EH (cell line): Measurements from ENCODE around the gene ZNF316.
"Not testable (repeated sequence)": the region's sequence is repeated elsewhere in the genome, so short reads cannot be mapped to it uniquely, and the experiment has no call there.

ENCODE experiments used
- DNase-seq: peaks from one replicate; pipeline ENCODE4 v3.0.0-alpha.2; 2015; ENCODE audit warnings: low read depth

ZNF316 gene

DNA sequence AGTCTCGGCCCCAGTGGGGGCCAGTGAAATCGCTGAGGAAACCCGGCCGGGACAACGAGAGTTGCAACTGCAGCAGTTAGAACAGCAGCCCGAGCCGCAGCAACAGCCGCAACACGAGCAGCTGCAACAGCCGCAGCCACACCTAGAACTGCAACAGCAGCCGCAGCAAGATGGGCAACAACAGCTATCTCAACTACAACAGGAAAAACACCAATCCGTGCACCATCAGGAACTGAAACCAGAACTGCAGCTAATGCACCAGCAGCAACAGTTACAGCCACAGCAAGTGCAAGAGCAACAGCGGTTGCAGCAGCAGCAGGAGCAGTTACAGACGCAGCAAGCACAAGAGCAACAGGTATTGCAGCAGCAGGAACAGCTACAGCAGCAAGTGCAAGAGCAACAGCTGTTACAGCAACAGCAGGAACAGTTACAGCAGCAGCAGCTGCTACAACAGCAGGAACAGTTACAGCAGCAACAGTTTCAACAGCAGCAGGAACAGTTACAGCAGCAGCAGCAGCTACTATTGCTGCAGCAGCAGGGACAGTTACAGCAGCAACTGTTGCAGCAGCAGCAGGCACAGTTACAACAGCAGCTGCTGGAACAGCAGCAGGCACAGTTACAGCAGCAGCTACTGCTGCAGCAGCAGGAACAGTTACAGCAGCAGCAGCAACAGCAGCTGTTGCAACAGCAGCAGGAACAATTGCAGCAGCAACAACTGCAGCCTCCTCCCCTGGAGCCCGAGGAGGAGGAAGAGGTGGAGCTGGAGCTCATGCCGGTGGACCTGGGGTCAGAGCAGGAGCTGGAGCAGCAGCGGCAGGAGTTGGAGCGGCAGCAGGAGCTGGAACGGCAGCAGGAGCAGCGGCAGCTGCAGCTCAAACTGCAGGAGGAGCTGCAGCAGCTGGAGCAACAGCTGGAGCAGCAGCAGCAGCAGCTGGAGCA lies 15.7 kb upstream of the ZNF316 start:
- no peak for DNase-seq

DNA sequence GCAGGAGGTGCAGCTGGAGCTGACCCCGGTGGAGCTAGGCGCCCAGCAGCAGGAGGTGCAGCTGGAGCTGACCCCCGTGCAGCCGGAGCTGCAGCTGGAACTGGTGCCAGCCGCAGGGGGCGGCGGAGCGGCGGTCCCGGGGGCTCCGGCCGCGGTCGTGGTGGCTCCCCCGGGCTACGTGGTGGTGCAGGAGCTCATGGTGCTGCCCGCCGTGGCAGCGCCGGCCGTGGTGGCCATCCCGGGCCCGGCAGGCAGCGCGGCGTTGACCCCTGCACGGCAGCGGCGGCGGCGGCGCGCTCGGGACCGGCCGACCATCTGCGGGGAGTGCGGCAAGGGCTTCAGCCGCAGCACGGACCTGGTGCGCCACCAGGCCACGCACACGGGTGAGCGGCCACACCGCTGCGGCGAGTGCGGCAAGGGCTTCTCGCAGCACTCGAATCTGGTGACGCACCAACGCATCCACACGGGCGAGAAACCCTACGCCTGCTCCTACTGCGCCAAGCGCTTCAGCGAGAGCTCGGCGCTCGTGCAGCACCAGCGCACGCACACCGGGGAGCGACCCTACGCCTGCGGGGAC lies 14.9 kb upstream of the ZNF316 start:
- DNase-seq = no peak

DNA sequence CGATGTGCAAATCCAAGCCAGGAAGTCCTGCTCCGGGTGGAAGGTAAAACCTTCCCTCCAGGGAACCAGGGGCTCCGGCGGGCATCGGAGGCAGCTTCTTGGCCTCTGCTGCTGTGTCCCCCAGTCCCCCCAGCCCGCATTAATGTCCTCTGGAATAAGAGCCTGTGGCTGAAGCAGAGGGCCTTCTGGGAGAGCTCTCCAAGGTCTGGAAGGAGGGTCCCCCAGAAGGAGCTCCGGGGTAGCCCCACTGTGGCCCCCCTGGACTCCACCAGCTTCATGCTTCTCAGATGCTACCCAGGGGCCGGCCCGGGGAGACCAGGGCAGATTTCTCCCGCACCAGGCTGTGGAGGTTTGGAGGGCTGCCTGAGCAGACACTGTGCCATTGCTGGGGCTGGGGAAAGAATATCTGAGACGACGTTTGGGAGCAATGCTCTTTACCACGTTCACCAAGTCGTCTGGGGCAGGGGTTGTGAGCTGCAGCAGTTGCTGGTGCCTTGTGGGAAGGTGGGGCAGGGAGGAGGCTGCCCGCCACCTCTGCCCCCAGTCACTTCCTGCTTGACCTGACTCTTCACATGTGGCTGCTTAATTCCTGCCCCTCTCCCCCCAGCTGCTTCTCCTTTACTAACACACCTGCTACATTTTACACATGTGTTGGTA lies 13.4 kb upstream of the ZNF316 start:
- no peak for DNase-seq

DNA sequence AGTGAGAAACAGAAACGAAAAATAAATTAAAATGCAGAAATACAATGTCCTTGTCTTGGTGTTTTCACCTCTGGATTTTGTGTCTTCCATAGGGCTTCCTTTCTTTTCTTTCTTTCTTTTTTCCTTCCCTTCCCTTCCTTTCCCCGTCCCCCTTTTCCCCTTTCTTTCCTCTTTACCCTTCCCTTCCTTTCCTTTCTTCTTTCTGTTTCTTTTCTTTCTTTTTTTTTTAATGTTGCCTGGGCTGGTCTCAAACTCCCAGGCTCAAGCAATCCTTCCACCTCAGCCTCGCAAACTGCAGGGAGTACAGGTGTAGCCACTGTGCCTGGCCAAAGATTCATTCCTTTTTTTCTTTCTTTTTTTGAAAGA lies 12.9 kb upstream of the ZNF316 start:
- no peak for DNase-seq

DNA sequence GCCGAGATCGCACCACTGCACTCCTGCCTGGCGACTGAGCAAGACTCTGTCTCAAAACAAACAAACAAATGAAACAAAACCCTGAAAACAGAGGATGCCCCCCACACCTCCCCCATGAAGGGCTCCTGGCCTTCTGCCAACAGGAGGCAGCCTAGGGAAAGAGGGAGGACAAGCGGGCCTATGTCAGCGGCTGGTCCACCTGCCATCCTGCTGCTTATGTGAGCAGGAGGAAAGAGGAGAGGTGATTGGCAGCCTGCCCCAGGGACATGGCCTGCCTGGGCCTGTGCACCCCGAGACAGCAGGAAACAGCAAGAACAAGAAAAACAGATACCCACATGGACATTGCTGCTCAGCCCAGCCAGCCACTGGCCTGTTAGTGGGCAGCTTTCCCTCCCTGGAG lies 9.1 kb upstream of the ZNF316 start:
- no peak for DNase-seq

DNA sequence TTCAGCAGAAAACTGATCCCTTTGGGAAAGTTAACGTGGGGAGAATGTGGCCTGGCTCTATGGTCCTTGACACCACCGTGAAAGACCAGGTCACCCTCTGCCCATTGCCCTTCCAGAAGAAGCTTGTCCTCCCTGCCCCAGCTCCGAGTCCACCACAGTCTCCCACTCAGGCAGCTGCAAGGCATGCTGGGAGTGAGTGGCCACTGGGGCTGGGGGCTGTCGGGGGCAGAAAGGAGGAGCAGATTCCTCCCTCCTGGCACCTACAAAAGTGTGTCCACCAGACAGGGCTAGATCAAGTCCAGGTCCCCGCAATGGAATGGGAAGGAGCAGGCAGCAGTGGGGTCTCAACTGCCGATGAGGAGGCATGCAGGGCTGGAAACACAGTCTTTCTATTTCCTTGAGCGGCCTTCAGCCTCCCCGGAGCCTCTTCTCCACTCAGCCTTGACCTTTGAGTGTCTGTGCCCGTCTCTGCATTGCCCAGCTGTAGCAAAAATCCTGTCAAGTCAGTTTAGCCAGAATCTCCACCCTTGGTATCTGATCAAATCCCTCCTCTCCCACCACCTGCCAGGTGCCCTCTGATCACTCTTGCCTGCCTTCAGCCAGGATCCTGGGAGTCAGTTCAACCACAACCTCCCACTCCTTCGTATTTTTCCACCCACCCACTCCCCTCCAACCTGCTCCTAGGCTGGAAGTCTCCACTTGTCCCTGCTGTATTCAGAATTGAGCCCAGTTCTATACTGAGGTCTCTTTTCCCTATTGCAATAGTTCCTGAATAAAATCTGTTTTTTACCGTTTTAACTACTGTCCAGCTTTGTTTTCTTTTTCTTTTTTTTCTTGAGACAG lies 6.9 kb upstream of the ZNF316 start:
- no peak for DNase-seq

DNA sequence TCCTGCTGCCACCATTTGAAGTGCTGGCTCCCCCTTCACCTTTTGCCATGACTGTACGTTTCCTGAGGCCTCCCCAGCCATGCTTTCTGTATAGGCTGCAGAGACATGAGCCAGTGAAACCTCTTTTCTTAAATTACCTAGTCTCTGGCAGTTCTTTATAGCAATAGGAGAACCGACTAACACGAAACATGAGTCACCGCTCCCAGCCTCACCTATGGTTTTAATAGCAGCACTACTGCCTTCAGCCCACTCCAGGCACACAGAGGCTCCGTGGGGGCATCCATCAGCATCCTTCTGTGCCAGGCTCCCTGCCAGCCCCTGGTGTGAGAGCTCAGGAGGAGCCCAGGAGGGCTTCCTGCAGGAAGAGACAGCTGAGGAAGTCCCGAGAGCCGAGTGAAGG lies 5.5 kb upstream of the ZNF316 start:
- no peak for DNase-seq

DNA sequence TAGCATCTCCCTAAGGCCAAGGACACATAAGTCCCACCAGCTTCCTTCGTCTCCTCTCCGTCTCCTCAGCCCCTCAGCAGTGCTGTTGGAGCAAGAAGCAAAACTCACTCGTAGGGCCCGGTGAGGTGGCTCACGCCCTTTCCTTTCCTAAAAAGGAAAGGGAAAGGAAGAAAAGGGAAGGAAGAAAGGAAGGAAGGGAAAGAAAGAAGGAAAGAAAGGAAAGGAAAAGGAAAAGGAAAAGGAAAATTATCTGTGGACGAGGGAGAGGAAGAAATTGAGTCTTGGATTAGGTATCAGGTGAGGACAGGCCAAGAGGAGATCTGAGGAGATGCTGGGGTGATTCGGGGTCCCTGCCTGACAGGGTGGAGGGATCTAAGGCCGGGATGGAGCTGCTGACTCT lies 3.1 kb upstream of the ZNF316 start:
- DNase-seq = no peak

DNA sequence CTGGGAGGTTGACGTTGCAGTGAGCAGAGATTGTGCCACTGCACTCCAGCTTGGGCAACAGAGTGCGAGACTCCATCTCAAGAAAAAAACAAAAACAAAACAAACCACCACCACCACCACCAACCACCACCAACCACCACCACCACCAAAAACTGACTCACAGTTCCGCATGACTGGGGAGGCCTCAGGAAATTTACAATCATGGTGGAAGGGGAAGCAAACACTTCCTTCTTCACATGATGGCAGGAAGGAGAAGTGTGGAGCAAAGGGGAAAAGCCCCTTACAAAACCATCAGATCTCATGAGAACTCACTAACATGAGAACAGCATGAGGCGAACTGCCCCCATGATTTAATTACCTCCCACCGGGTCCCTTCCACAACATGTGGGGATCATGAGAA lies 2.1 kb upstream of the ZNF316 start:
- DNase-seq = not testable (repeated sequence)

DNA sequence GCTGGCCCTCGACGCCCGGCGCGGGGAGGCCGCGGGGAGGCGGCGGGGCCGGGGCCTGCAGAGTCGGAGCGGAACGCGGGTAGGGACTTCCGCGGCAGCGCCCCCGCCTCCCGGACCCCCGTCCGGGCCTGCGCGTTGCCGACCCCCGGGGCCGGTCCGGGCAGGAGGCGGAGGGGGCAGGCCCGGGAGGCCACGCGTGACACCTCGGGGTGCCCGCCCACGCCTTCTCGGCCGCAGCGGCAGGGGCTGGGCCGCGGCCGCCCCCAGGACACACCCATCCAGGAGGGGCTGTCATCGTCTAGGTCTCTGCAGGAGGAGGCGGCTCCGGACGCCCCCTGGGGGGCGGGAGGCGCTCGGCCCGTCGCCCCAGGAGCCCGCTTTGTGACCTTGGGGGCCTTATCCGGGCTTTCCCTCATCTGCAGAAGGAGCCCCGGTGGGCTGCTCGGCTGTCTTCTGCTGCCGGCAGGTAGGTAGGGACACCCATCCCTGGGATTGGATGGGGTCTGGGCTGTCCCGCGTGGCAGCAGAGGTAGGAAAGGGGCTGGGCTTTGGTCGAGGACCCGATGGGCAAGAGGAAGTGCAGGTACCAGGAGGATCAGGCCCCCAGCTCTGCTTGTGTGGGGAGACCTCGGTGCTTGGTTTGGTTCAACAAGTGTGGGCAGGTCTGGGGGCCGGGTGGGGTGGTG lies 569 bp downstream of the ZNF316 start:
- DNase-seq = peak; percentile 25

DNA sequence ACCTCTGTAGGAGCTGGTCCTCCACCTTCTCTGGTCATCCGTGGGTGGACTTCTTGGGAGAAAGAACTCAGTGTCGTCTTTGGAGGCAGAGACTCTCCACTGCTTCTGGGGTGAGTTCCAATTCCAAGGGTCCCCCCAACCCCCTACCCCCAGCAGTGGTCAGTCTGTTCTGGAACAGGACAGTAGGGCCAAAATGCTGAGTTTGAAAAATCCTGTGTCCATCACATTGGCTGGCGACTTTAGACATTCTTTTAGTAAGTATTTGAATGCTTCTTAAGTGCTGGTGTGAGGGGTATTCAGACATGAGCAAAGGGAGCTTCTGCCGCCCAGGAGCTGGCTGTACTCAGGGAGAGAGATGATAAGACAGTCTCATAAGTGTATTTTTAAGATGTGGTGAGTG lies 1.9 kb downstream of the ZNF316 start:
- no peak for DNase-seq

DNA sequence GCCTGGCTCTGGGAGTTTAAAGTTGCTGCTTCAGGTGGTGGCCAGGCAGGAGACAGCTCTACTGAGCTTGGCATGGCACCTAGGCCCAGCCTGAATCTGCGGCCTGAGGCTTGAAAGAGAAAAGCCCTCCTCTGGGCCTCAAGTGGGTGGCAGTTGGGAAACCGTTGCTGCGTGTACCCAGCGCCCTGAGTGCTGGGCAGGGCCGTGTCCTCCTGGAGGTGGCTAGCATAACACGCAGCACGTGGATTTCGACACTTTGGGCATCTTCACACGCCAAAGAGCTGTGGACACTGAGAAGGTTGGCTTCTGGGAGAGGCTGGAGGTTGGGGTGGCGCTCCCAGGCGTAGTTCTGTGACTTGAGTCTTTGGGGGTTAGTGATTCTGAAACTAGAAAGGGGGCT lies 2.5 kb downstream of the ZNF316 start:
- no peak for DNase-seq

DNA sequence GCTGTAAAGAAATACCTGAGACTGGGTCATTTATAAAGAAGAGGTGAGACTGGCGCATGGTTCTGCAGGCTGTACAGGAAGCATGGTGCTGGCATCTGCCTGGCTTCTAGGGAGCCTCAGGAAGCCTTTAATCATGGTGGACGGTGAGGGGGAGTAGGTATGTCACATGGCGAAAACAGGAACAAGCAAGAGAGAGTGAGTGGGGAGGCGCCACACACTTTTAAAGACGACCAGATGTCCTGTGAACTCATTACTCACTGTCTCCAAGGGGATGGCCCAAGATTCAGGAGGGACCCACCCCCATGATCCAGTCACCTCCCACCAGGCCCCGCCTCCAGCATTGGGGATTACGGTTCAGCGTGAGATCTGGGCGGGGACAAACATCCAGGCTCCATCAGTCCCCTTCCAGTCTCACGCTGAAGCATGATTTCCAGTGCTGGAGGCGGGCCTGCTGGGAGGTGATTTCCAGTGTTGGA lies 3.2 kb downstream of the ZNF316 start:
- DNase-seq = peak; percentile 57

DNA sequence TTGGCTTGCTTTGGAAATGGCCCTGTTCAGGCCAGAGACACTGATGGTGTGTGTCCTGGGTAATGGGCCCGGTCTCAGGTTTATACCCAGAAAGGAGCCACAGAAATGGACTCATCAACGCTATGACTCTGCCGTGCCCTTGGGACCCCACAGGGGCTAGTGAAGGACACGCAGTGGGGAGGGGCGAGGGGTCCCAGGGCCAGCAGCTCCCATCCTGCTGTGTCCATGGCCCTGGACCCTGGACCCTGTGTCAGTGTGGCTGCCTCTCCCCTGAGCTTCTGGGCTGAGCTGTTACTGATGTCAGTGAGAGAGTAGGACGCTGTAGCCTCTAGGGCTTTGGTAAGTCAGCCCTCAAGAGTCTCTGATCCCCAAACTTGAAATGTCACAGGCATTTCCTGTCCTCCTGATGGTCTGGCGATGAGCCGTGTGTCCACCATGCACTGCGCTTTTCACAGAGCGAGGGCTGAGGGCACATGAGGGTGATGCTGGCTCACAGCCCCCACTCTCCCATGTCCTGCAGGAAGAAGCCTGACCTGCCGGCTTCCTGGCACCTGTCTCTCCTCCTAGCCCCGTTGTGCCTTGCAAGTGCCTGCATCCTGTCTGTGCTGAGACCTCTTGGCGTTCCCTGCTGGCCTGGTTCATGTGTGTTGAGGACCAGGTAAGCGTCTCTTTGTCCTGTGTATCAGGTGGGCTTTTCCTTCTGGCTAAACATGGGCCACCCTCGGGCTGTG lies 4.4 kb downstream of the ZNF316 start:
- DNase-seq = no peak

DNA sequence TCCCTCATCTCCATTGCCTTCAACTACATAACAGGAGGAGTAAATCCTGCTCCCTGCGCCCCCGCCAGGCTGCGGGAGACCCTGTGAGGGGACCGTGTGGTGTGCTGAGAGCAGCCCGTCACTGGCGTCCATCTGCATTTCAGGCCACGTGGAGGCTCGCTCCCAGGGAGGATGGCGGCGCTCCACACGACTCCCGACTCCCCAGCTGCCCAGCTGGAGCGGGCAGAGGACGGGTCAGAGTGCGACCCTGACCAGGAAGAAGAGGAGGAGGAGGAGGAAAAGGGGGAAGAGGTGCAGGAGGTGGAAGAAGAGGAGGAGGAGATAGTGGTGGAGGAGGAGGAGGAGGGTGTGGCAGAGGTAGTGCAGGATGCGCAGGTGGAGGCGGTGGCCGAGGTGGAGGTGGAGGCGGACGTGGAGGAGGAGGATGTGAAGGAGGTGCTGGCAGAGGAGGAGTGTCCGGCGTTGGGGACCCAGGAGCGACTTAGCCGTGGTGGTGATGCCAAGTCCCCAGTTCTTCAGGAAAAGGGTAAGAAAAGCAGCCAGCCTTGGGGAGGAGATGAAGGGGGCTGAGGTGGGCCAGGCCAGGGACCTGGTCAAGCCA lies 5.2 kb downstream of the ZNF316 start:
- no peak for DNase-seq

DNA sequence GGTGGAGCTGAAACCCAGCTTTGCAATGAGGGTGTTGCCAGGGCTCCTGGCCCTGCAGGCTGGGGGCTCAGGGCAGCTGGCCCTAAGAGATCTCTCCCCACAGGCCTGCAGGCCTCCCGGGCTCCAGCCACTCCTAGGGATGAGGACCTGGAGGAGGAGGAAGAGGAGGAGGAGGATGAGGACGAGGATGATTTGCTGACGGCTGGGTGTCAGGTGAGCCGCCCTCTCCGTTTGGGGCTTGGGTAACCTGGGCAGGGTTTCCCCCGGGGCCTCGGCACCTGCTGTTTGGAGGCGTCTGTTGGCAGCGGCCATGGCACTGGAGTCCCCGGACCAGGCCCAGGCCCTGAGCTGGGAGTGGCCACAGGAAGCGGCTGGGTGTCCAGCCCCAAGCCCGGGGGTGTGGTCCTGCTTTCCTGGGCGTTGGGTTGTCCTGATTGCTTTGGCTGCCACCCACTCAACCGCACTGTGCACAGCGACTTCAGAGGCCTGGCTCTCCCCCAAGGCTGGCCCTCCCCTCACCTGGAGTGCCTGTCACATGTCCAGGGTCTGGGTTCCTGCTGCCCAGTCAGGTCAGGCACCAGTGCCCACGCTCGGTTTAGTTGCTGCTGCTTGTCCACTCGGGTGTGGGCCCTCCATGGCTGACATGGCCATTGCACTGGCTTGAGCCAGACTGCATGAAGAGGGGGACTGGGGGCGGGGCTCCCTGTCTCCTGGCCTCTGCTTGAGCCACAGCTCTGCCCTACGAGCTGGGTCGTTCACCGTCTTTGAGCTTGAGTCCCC lies 5.9 kb downstream of the ZNF316 start:
- no peak for DNase-seq

DNA sequence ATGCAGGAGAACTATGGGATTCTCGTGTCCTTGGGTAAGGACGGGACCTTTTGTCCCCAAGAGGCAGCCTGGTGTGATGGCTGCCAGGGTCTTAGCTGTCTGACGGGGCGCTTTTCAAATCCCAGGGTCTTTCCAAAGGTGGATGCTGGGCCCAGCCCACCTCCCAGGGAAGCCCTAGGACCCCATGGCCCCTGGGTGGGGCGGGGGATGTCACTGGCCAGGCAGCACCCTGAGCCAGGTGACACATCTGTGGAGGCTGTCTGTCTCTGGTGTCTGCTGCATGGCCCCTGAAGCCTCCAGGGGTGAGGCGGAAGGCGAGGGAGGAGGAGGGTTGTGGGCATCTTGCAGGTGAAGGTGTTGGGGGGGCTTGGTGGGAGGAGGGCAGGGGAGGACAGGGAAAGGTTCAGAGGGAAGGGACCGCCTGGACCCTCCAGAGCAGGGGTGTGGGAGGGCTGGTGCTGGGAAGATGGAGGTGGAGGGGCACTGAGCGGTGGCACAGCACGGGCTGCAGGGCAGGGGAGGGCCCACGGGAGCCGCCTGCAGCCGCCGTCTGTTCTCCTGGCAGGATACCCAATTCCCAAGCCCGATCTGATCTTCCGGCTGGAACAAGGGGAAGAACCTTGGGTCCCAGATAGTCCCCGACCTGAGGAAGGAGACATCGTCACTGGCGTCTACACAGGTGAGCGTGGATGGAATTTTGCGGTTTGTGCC lies 7.0 kb downstream of the ZNF316 start:
- no peak for DNase-seq

DNA sequence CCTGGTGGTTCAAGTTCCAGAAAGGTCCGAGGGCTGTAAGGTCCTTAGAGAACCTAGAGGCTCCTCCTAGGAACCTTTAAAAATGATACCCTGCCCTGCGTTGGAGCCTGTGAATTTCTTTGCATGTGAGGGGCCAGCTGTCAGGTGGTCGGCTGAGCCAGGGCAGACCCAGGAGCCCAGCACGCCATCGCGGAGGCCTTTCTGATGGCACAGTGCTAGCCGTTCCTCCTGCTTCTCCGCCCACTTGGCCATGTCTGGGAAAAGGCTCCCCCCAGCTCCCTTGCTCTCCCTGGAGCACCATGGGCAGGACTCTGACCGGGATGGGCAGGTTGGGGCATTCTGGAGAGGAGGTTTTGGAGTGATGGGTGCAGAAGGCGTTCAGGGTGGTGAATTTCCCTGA lies 7.6 kb downstream of the ZNF316 start:
- no peak for DNase-seq

DNA sequence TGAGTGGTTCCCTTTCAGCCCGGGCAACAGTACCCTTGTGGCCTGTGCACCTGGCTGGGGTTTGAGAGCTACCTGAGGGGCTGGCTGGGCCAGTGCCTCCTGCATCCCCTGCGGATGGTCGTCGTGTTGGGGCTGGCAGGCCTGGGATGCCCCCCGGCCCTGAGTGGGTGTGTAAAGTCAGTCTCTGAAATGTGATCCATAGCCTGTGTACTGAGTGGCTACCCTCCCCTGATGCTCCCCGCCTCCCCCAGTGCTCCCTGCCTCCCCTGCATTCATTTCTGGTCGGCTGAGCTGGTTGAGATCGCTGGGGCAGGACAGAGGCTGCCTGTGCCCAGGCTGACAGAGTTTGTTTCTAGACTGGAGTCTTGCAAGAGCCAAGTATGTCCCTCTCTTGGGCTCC lies 9.3 kb downstream of the ZNF316 start:
- DNase-seq = no peak
